ENCODE data around the gene INPP4B.
"Not testable (repeated sequence)": the region's sequence is repeated elsewhere in the genome, so short reads cannot be mapped to it uniquely, and the experiment has no call there.

Gene INPP4B

GRCh38 chr4:142539796-142540482 is 306.2 kb downstream of the INPP4B start:
- DNase-seq (ENCODE audit: low spot score): no peak

DNA sequence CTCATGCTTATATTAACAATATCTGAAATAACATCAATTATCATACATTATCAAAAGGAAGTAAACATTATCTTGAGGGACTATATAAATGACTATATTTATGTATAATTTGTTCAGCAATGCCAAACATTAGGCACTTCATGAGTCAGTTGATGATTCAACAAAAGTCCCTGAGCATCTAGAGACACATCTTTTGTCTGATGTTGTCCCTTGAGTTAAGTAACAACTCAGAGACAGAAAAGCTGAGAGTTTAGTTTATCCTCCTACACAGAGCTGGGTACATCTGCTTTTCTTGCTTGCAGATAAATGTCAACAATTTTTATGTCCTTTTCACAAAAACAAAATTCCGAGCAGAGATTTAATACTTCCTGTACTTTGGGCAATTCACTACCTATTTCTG is 311.1 kb downstream of the INPP4B start:
- peak; percentile 24 for DNase-seq (ENCODE audit: low spot score)

GRCh38 chr4:142532054-142532453 is 314.0 kb downstream of the INPP4B start:
- DNase-seq (ENCODE audit: low spot score): no peak

DNA sequence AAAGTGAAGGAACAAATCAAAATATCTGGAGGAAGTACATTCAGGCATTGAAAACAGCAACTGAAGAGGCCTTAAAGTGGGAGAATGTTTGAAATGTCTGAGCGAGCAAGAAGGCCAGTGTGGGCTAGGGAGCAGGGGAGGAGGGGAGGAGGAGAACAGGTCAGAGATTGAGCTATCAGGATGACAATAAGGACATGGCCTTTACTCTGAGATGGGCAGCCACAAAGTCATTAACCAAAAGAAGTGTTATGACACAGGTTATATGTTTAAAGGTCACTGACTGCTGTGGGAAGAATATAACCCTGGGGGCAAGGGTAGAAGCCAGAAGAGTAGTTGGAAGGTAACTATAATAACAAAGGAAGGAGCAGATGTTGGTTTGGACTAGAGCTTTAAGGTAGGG is 315.4 kb downstream of the INPP4B start:
- no peak for DNase-seq (ENCODE audit: low spot score)

DNA sequence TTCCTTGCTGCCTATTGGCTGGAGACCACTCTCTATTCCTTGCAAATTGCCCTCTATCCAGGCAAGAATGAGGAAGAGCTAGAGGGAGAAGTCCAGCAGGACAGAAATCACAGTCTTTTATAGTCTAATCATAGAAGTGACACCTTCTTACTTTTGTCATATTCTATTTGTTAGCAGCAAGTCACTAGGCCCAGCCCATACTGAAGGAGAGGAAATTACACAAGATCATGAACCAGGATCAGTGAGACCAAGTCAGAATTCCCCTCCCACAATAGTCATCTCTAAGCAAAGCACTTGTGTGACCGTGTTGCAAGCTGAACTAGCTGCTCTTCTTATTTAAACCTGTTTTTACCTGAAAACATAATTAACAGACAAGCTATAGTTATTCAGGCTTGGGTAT is 317.7 kb downstream of the INPP4B start:
- DNase-seq (ENCODE audit: low spot score): no peak

DNA sequence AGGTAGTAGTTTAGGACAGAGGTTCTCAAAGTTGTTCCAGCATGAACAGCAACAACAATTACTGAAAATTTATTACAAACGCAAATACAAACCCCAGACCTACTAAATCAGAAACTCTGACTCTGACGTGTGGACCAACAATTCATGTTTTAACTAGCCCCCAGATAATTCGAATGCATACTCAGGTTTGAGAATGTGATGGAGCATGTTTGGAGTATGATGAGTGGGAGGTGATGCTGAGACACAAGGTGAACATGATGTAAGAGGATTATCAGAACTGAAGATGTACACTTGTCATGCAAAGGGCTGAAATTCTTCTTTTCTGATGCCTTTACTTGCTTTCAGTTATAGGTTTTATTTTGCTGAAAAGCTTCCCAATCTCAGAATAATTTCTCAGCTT is 323.0 kb downstream of the INPP4B start:
- DNase-seq (ENCODE audit: low spot score): no peak

- no peak for DNase-seq (ENCODE audit: low spot score)
Observed at GRCh38 chr4:142519342-142519741, 326.8 kb downstream of the INPP4B start.

DNA sequence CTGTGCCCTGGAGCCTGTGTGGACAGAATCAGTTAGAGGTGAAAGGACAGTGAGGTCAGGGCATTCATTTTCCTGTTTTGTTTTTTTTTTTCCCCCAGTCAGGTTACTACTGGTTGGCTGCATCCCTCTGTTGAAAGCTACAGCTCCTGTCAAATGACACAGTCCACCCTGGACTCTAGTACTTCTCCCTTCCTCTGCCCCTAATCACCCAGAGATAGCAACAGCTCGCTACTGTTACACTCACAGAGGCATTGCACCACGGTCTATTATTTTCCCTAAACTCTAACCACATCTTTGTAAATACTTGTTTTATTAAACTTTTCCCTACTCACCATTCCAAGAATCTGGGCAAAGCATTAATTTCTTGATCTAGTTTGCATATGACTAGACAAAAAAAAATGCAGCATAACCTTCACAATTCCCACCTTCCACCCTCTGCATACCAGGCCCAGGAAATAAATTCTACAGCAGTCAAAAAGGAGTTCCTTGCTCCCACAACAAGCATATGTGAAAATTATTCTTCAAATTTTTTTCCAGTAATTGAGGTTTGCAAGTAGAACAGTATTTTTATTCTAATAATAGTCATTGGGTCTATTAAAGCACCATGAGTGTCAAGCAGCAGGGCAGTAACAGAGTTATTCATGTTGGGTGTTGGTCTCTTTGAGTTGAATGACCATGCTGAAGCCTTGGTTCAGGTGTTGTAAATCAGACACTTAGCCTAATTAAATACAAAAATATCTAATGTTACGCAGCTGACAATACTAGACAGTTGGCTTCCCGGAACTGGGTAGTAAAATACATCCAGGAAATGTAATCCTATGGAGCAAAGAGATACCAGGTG is 329.2 kb downstream of the INPP4B start:
- DNase-seq (ENCODE audit: low spot score): peak; percentile 47

DNA sequence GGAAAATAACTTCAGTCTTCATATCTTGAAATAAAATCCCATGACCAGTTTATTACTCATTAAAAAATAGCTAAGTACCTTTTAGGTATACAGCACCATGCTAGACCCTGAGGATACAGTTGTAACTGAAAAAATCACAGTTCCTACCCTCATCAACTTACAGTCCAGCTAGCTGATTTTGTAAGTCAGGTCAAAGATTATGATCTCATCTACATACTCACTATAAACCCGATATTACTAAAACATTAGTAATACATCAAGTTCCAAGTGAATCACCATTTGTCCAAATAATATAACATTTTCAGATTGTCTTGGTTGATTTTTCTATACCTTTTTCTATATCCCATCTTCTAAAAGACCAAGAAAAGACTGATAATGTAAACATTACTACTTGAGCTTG is 333.9 kb downstream of the INPP4B start:
- no peak for DNase-seq (ENCODE audit: low spot score)

DNA sequence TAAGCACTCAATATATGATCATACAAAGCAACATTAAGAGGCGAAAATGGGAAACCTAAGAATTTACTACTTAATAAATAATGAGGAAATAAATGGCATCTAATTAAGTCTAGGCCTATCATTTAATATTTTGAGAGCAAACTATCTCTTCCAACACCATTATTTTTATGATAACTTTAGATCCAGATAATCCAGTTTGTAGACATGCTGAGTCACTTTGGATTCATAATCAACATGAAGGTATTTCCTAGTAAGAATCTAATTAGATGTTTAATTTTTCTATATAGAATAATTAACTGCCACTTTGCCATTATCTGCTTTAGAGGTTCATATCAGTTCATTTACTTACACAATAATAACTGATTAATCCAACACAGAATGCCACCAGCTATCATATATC is 336.2 kb downstream of the INPP4B start:
- DNase-seq (ENCODE audit: low spot score): no peak

GRCh38 chr4:142509381-142509780 is 336.7 kb downstream of the INPP4B start:
- not testable (repeated sequence) for DNase-seq (ENCODE audit: low spot score)

DNA sequence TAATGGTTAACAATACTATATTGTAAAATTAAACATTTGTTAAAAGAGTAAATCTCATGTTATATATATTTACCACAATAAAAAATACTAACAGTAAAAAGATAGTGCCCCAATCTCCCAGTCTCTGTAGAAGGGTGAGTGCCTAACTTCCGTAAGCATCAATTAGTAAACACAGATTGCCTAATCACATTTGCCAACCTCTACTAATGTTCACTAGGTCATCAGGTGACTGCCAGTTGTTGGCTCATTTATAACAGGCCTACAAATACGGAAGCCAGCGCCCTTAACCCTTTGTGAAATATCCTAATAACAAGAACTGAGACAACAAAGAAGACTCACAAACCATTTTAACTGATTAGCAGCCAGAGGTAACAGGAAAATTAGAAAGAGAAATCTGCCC is 345.1 kb downstream of the INPP4B start:
- DNase-seq (ENCODE audit: low spot score): no peak

DNA sequence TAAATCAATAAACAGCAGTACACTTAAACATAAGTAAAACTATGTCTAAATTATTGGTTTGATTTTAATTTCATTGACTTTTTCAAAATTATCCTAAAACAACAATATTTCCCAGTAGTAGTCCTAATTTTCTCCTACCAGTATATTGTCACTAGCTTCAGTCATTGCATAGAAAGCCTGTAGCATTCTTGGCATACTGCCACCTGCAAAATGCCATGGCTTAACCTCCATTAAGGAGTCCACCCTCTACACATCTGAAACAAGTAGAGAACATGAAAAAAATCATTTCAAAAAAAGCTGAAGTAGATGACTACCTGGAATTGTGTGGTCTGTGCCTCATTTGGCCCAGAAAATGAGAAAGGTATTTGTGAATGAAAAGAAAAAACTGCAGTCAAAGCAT is 348.5 kb downstream of the INPP4B start:
- DNase-seq (ENCODE audit: low spot score): no peak

GRCh38 chr4:142493255-142494110 is 352.6 kb downstream of the INPP4B start:
- DNase-seq (ENCODE audit: low spot score): no peak

DNA sequence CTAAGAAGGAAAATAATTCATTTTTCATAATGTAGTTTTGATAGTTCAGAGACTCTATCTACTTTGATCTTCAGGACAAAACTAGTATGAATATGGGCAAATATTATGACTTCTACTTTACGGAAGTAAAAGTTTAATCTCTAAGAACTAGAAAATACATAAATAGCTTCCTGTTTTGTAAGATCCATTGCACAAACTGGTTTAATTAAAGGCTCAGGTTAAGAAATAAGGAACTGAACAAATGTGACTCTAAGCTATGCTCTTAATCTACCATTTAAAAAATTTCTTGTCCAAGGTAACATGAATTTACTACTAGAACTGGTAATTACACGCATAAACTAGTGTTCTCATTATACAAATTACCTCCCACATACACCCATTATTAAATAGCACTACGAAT is 360.6 kb downstream of the INPP4B start:
- no peak for DNase-seq (ENCODE audit: low spot score)

GRCh38 chr4:142480244-142480643 is 365.9 kb downstream of the INPP4B start:
- no peak for DNase-seq (ENCODE audit: low spot score)

GRCh38 chr4:142475663-142476062 is 370.4 kb downstream of the INPP4B start:
- no peak for DNase-seq (ENCODE audit: low spot score)

DNA sequence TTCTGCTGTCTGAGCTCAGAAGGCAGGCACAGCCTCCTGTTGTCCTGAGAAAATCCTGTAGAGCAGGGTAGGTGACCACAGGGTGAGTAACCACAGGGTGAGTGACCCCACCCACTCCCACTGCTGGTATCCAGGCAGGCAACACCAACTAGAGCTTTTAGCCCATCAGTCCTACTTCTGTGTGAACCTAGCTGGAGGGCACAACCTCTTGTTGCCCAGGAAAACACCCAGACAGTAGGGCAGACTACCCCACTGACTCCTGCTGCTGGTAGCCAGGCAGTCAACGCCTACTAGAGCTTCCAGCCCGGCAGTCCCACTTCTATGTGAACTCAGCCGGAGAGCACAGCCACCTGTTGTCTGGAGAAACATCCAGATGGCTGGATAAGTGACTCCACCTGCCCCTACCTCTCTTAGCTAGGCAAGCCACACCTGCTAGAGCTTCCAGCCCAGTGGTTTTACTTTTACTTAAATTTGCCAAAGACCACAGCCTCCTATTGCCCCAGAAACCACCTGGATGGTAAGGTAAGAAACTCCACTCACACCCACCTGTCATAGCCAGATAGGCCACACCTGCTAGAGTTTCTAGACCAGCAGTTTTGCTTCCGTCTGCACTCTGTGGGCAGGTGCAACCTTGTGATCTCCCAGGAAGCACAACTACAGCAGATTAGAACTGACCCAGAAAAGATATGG is 371.6 kb downstream of the INPP4B start:
- DNase-seq (ENCODE audit: low spot score): peak; percentile 13

DNA sequence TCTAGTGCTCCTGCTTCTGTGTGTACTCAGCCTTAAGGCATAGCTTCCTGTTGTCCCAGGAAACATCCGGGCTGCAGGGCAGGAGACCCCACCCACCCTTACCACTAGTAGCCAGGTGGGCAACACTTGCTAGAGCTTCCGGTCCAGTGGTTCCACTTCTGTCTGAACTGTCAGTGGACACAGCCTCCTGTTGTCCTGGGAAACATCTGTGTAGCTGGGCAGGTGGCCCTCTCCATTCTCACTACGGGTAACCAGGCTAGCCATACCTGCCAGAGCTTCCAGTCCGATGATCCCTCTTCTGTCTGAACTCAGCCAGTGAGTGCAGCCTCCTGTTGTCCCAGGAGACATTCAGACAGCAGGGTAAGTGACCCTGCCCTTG is 372.2 kb downstream of the INPP4B start:
- DNase-seq (ENCODE audit: low spot score): no peak

- DNase-seq (ENCODE audit: low spot score): no peak
Observed at GRCh38 chr4:142473218-142473959, 372.7 kb downstream of the INPP4B start.

DNA sequence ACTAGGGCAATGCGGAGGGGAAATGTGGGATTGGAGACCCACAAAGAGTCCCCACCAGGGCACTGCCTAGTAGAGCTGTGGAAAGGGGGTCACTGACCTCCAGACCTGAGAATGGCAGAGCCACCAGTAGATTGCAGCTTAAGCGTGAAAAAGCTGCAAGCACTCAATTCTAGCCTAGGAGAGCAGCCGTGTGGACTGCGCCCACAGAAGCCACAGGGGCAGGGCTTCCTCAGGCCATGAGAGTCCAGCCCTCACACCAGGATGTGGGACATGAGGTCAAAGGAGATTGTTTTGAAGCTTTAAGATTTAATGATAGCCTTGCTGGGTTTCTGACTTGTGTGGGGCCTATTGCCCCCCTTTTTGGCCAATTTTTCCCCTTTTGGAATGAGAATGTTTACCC is 379.0 kb downstream of the INPP4B start:
- no peak for DNase-seq (ENCODE audit: low spot score)

Data from AG20443 (cell line).